ENCODE results near the gene THBS2. TPM values are rescaled to one million over a fixed set of nuclear protein-coding genes. Genes with fewer than 3 reads are reported as not detected.

Gene THBS2
- total and polyA plus RNA-seq, 2 donors (not counting 3 experiments of a cell fraction or from before 2014, with no cell fraction given), result 0.08 TPM; not detected in 1

- dilution Hi-C loops (cut with MboI; ENCODE audit: extremely low pct_ligation_motif_present, low sequenced_read_pairs), result no loop called here
Measured at GRCh38 chr6:169251371-169251802, 2.3 kb downstream of the THBS2 start.

More at GRCh38 chr6:169251371-169251802, 2.3 kb downstream of the THBS2 start:
- TF ChIP-seq MAX (IDR thresholded peaks at IDR 0.05; ENCODE audit: insufficient read depth, insufficient read length) (no peak), GATA2 (IDR thresholded peaks at IDR 0.05; ENCODE audit: insufficient read depth, insufficient read length, low read depth, low read length) (no peak), FOS (IDR thresholded peaks at IDR 0.05; ENCODE audit: borderline replicate concordance, insufficient read depth, low read length) (no peak), POLR2A (IDR thresholded peaks at IDR 0.05; ENCODE audit: low read depth, low read length) (no peak), CTCF (IDR thresholded peaks at IDR 0.05; ENCODE audit: extremely low read depth in 1 of 2, insufficient read depth in 1 of 2, low read depth in 1 of 2, low read length in 2 of 2) (no peak), JUN (IDR thresholded peaks at IDR 0.05; ENCODE audit: borderline replicate concordance, insufficient read depth, insufficient read length, low read depth) (no peak), POLR2AphosphoS5 (IDR thresholded peaks at IDR 0.05; ENCODE audit: insufficient read depth, low read depth, low read length) (no peak), EZH2 (IDR thresholded peaks at IDR 0.05; ENCODE audit: borderline replicate concordance, low read depth, low read length, severe bottlenecking) (no peak), MYC (IDR thresholded peaks at IDR 0.05; ENCODE audit: low read depth, low read length) (no peak)
- FAIRE-seq, result no peak
- Histone ChIP-seq H3K9me3 (replicated peaks; ENCODE audit: control insufficient read depth, insufficient read depth, low read length) (no peaks in the 10 kb centered on the region), H3K9me1 (replicated peaks; ENCODE audit: control insufficient read depth, extremely low read depth, insufficient read depth, low read length) (no peaks in the 10 kb centered on the region), H3K4me3 (replicated peaks in 1 of 3; ENCODE audit: insufficient read depth in 1 of 3, low read depth in 1 of 3, low read length in 3 of 3) (no peak overlapping the region), H3K9ac (replicated peaks; ENCODE audit: extremely low read depth, insufficient read depth, low read length) (no peak overlapping the region), H3K79me2 (ENCODE audit: control insufficient read depth, insufficient read depth, low read length) (no peaks in the 10 kb centered on the region), H3K27me3 (ENCODE audit: control insufficient read depth in 2 of 2, insufficient read depth in 2 of 2, low read length in 2 of 2) (peaks cover 0 to 3% of the 10 kb centered on the region in 2 experiments), H4K20me1 (replicated peaks; ENCODE audit: control insufficient read depth, extremely low read depth, insufficient read depth, low read length) (no peaks in the 10 kb centered on the region), H3K27ac (ENCODE audit: insufficient read depth, low read depth, low read length) (no peak overlapping the region), H3K36me3 (ENCODE audit: control insufficient read depth in 2 of 2, extremely low read depth in 1 of 2, insufficient read depth in 2 of 2, low read length in 2 of 2) (no peaks in the 10 kb centered on the region), H2AFZ (ENCODE audit: low read depth, low read length) (no peak overlapping the region), H3K4me2 (ENCODE audit: insufficient read depth, low read length) (no peak overlapping the region), H3K4me1 (ENCODE audit: control insufficient read depth, extremely low read depth, insufficient read depth, low read length) (no peaks in the 10 kb centered on the region)
- ChIA-PET CTCF (no interaction called here), POLR2A (no interaction called here)
- BruUV-seq (replicated peaks), result no TSS peak
- DNase-seq (ENCODE audit: low read depth, low spot score), result no peak
- intact Hi-C loops (cut with micrococcal nuclease), result no loop called here
